Stomach (tissue), 4 donors: Measurements from ENCODE around the gene SNAPC2.

Experiments used
- POLR2A ChIP-seq, 4 donors: fragments of 450-650 bp; IDR thresholded peaks; one replicate each; pipeline ENCODE4 v1.6.1; 2016; ENCODE audit warnings: antibody characterized with exemption in 4 of 4, control low read depth in 2 of 4, mild to moderate bottlenecking in 1 of 4, moderate library complexity in 1 of 4
- TF ChIP-seq, protein P1 (sequence below), 7 experiments: fragments of 450-650 bp in 4 of 7; fragments of 200-600 bp in 3 of 7; sonication (generic) in 3 of 7; IDR thresholded peaks; one replicate each; pipeline ENCODE4 v1.5.1; 2016 to 2019; ENCODE audit warnings: antibody characterized with exemption in 7 of 7, control low read depth in 2 of 7, mild to moderate bottlenecking in 1 of 7

DNA sequence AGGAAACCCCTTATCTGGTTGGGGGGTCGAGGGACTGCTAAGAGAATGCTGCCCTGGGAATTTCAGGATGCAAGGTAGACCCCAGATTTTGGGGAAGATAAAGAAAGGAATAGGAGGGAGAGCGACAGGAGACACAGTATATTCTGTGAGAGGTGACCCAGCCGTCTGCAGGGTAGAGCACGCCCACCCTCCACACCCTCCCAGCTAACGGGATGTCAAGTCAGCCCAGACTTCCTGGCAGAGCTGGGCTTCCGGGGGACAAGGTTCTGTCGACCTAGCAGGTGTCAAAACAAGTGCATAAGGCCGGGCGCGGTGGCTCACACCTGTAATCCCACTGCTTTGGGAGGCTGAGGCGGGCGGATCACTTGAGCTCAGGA is 45.3 kb upstream of the SNAPC2 start:
- TF ChIP-seq, protein P1, sequence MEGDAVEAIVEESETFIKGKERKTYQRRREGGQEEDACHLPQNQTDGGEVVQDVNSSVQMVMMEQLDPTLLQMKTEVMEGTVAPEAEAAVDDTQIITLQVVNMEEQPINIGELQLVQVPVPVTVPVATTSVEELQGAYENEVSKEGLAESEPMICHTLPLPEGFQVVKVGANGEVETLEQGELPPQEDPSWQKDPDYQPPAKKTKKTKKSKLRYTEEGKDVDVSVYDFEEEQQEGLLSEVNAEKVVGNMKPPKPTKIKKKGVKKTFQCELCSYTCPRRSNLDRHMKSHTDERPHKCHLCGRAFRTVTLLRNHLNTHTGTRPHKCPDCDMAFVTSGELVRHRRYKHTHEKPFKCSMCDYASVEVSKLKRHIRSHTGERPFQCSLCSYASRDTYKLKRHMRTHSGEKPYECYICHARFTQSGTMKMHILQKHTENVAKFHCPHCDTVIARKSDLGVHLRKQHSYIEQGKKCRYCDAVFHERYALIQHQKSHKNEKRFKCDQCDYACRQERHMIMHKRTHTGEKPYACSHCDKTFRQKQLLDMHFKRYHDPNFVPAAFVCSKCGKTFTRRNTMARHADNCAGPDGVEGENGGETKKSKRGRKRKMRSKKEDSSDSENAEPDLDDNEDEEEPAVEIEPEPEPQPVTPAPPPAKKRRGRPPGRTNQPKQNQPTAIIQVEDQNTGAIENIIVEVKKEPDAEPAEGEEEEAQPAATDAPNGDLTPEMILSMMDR (IDR thresholded peaks at IDR 0.05): no peak
- no peak for TF ChIP-seq POLR2A (IDR thresholded peaks at IDR 0.05)
